BLaER1 treated with 17β-estradiol and CSF1 and Interleukin-3, amounts not matched to agents 10 nM and 100 nM (cell line): ENCODE results near the gene EMC6.
"Not testable (repeated sequence)": the region's sequence is repeated elsewhere in the genome, so short reads cannot be mapped to it uniquely, and the experiment has no call there.

ENCODE experiments used
- H3K27ac ChIP-seq, 11 experiments: shearing (Covaris generic); formaldehyde crosslinking; 2 replicates each; pipeline ENCODE4 v1.8.1; 2022
- H3K27me3 ChIP-seq, 11 experiments: shearing (Covaris generic); formaldehyde crosslinking; 2 replicates each; pipeline ENCODE4 v1.8.1; 2022
- H3K36me3 ChIP-seq, 11 experiments: shearing (Covaris generic); formaldehyde crosslinking; 2 replicates each; pipeline ENCODE4 v1.8.1; 2022
- H3K4me1 ChIP-seq, 10 experiments: shearing (Covaris generic); formaldehyde crosslinking; 2 replicates each; pipeline ENCODE4 v1.8.1; 2022
- H3K4me2 ChIP-seq, 11 experiments: shearing (Covaris generic); formaldehyde crosslinking; 2 replicates each; pipeline ENCODE4 v1.8.1; 2022
- H3K4me3 ChIP-seq, 10 experiments: shearing (Covaris generic); formaldehyde crosslinking; 2 replicates each; pipeline ENCODE4 v1.8.1; 2022
- H3K9ac ChIP-seq, 11 experiments: shearing (Covaris generic); formaldehyde crosslinking; 2 replicates each; pipeline ENCODE4 v1.8.1; 2022
- H3K9me3 ChIP-seq, 11 experiments: shearing (Covaris generic); formaldehyde crosslinking; replicated peaks in 1 of 11; 2 replicates each; pipeline ENCODE4 v1.8.1; 2022
- H4K20me1 ChIP-seq, 11 experiments: shearing (Covaris generic); formaldehyde crosslinking; 2 replicates each; pipeline ENCODE4 v1.8.1; 2022
- Cebpa-rat ChIP-seq, 11 experiments: shearing (Covaris generic); IDR thresholded peaks; 2 replicates each; pipeline ENCODE4 v1.8.1; 2022

The EMC6 gene

DNA sequence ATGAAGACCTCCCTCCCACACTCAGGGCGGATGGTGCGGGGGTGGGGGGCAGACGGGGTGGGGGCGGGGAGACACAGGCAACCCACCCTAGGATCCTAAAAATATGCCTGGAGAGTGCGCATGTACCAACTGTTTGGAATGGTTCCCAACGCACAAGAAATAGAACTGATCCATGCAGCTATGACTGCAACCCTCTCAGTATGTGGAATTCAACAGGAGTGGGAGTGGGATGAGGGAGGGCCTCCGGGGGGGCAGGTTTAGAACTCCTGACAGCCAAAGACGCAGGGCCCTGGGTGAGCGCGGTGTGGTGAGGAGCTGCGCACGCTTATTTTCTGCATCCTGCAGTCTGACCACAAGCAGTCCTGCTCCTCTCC is 28.5 kb downstream of the EMC6 start:
- TF ChIP-seq Cebpa-rat (IDR thresholded peaks at IDR 0.05), result no peak
- Histone ChIP-seq H3K27ac (no peak overlapping the region), H4K20me1 (peaks cover 0 to 12% (median 0%) of the 10 kb centered on the region in 11 experiments; a peak in 5 of 22 replicates), H3K4me2 (no peak overlapping the region), H3K9ac (no peak overlapping the region), H3K4me3 (no peak overlapping the region), H3K36me3 (peaks cover 0 to 5% (median 3%) of the 10 kb centered on the region in 11 experiments; a peak in 14 of 22 replicates), H3K4me1 (peaks cover 22 to 58% (median 45%) of the 10 kb centered on the region in 10 experiments), H3K9me3 (peaks cover 11 to 20% (median 13%) of the 10 kb centered on the region in 11 experiments), H3K27me3 (peaks cover 0 to 13% (median 0%) of the 10 kb centered on the region in 11 experiments; a peak in 4 of 22 replicates)

GRCh38 chr17:3698139-3698538 is 29.5 kb downstream of the EMC6 start:
- H3K4me3 ChIP-seq, result no peak overlapping the region
- peaks cover 0 to 13% (median 0%) of the 10 kb centered on the region in 11 experiments; a peak in 4 of 22 replicates for H3K27me3 ChIP-seq
- H4K20me1 ChIP-seq, result peaks cover 0 to 12% (median 0%) of the 10 kb centered on the region in 11 experiments; a peak in 3 of 22 replicates
- no peak for TF ChIP-seq Cebpa-rat (IDR thresholded peaks at IDR 0.05)
- H3K36me3 ChIP-seq, result peaks cover 0 to 15% (median 10%) of the 10 kb centered on the region in 11 experiments; a peak in 15 of 22 replicates
- H3K4me1 ChIP-seq, result peaks cover 22 to 48% (median 39%) of the 10 kb centered on the region in 10 experiments
- H3K4me2 ChIP-seq, result no peak overlapping the region
- H3K27ac ChIP-seq, result no peak overlapping the region
- no peak overlapping the region for H3K9ac ChIP-seq
- peaks cover 16 to 31% (median 21%) of the 10 kb centered on the region in 11 experiments for H3K9me3 ChIP-seq

GRCh38 chr17:3699951-3700350 is 31.3 kb downstream of the EMC6 start:
- no peak overlapping the region for H3K9ac ChIP-seq
- no peak overlapping the region for H3K27ac ChIP-seq
- H3K9me3 ChIP-seq, result peaks cover 16 to 32% (median 21%) of the 10 kb centered on the region in 11 experiments
- no peak overlapping the region for H3K4me3 ChIP-seq
- peaks cover 13 to 30% (median 21%) of the 10 kb centered on the region in 10 experiments for H3K4me1 ChIP-seq
- H3K4me2 ChIP-seq, result peak overlapping the region in 4 of 11 experiments; percentile 22 to 37 (median 24); a peak in 6 of 22 replicates
- H3K36me3 ChIP-seq, result peaks cover 0 to 17% (median 10%) of the 10 kb centered on the region in 11 experiments; a peak in 15 of 22 replicates
- TF ChIP-seq Cebpa-rat (IDR thresholded peaks at IDR 0.05), result no peak
- peaks cover 0 to 5% (median 0%) of the 10 kb centered on the region in 11 experiments; a peak in 2 of 22 replicates for H4K20me1 ChIP-seq
- peaks cover 0 to 9% (median 0%) of the 10 kb centered on the region in 11 experiments; a peak in 4 of 22 replicates for H3K27me3 ChIP-seq

DNA sequence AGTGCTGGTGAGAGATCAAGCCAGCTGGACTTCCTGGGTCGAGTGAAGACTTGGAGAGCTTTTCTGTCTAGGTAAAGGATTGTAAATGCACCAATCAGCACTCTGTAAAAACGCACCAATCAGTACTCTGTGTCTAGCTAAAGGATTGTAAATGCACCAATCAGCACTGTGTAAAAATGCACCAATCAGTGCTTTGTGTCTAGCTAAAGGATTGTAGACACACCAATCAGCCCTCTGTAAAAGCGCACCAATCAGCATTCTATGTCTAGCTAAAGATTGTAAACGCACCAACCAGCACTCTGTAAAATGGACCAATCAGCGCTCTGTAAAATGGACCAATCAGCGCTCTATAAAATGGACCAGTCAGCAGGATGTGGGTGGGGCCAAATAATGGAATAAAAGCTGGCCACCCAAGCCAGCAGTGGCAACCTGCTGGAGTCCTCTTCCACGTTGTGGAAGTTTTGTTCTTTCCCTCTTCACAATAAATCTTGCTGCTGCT is 33.5 kb downstream of the EMC6 start:
- Histone ChIP-seq H3K9me3 (peaks cover 16 to 32% (median 21%) of the 10 kb centered on the region in 11 experiments), H3K4me1 (peaks cover 0 to 12% (median 4%) of the 10 kb centered on the region in 10 experiments; a peak in 10 of 20 replicates), H3K36me3 (peaks cover 0 to 17% (median 10%) of the 10 kb centered on the region in 11 experiments; a peak in 15 of 22 replicates)
- H3K9ac ChIP-seq, H3K4me3 ChIP-seq, H4K20me1 ChIP-seq, H3K4me2 ChIP-seq, H3K27ac ChIP-seq, H3K27me3 ChIP-seq: not testable (repeated sequence)

DNA sequence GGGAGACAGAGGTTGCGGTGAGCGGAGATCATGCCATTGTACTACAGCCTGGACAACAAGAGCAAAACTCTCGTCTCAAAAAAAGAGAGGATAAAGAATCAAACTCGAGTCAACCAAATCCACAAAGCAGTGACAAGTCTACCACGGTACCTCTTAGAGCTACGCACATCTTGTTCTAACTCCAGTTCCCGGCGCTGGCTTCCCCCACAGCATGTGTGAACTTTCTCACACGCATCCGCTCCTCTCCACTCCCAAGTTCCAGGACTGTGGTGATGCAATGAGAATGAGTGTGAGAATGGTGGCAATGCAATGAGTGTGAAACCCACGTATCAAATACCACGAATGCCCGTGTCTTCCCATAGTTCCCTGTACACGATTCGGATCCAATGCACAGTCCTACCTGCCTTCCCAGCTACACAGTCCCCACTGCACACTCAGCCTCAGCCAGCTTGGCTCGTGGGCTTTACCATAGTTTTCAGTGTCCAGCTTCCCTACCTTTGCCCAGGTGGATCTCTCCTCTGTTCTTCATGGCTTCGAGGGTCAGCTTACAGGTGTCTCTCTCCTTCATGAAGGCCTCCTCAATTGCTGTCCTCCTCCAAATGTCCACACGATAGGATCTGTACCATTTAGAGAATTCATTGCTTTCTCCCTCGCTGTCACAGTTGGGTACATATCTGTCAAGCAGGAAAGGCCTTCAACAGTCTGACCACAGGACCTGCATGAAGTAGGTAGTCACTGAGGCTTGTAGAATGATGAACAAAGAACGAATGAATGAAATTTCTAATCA is 36.5 kb downstream of the EMC6 start:
- Histone ChIP-seq H3K27me3 (no peaks in the 10 kb centered on the region), H3K9ac (no peak overlapping the region), H4K20me1 (no peaks in the 10 kb centered on the region), H3K4me1 (peaks cover 2 to 10% (median 3%) of the 10 kb centered on the region in 10 experiments; a peak in 18 of 20 replicates), H3K27ac (no peak overlapping the region), H3K4me2 (no peak overlapping the region), H3K36me3 (peaks cover 0 to 17% (median 10%) of the 10 kb centered on the region in 11 experiments; a peak in 15 of 22 replicates), H3K4me3 (no peak overlapping the region), H3K9me3 (peaks cover 7 to 17% (median 11%) of the 10 kb centered on the region in 11 experiments; a peak in 18 of 22 replicates)
- no peak for TF ChIP-seq Cebpa-rat (IDR thresholded peaks at IDR 0.05)

DNA sequence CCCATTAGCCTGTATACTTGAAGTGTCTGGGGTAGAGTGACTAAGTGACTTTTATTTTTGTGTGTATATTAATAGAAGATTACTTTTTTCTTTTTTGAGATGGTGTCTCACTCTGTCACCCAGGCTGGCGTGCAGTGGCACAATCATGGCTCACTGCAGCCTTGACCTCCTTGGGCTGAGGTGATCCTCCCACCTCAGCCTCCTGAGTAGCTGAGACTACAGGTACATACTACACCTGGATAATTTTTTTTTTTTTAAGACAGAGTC is 37.0 kb downstream of the EMC6 start:
- not testable (repeated sequence) for H3K9ac ChIP-seq, H3K27ac ChIP-seq, H3K27me3 ChIP-seq, H3K4me2 ChIP-seq, H4K20me1 ChIP-seq, H3K4me3 ChIP-seq
- Histone ChIP-seq H3K4me1 (peaks cover 6 to 15% (median 7%) of the 10 kb centered on the region in 10 experiments), H3K9me3 (peaks cover 7 to 17% (median 11%) of the 10 kb centered on the region in 11 experiments; a peak in 18 of 22 replicates), H3K36me3 (peaks cover 0 to 17% (median 10%) of the 10 kb centered on the region in 11 experiments; a peak in 15 of 22 replicates)

DNA sequence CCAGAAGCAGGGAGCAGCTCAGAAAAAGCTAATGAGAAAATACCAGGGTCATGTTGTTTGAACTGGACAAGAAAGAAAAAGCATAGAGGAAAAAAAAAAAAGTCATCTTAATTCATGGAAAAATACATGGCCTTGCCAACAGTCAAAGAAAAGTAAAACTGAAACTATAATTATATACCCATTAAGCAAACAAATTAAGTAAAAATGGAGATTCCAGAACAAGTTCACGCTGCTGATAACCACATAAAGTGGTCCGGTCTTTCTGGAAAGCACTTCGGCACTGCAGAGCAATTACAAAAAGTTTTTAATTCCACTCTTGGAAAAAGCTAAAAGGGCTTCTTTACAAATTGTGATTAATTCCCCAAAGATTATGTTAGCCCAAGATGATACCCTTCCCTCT is 39.8 kb downstream of the EMC6 start:
- Histone ChIP-seq H3K9ac (no peak overlapping the region), H4K20me1 (no peaks in the 10 kb centered on the region; a peak in 1 of 22 replicates), H3K4me3 (no peak overlapping the region), H3K27me3 (no peaks in the 10 kb centered on the region), H3K4me1 (peaks cover 33 to 35% (median 34%) of the 10 kb centered on the region in 10 experiments), H3K4me2 (no peak overlapping the region), H3K36me3 (peaks cover 0 to 20% (median 18%) of the 10 kb centered on the region in 11 experiments; a peak in 14 of 22 replicates), H3K9me3 (no peaks in the 10 kb centered on the region), H3K27ac (no peak overlapping the region)
- TF ChIP-seq Cebpa-rat (IDR thresholded peaks at IDR 0.05), result no peak

- H3K9me3 ChIP-seq, result no peaks in the 10 kb centered on the region
- H3K36me3 ChIP-seq, result peaks cover 20 to 46% (median 41%) of the 10 kb centered on the region in 11 experiments
- no peak for TF ChIP-seq Cebpa-rat (IDR thresholded peaks at IDR 0.05)
- H3K27me3 ChIP-seq, result no peaks in the 10 kb centered on the region
- peak overlapping the region in 1 of 11 experiments; percentile 10; a peak in 1 of 22 replicates for H3K9ac ChIP-seq
- H3K27ac ChIP-seq, result peak overlapping the region in 7 of 11 experiments; percentile 4 to 57 (median 34); a peak in 11 of 22 replicates
- H3K4me3 ChIP-seq, result no peak overlapping the region
- peaks cover 34 to 47% (median 38%) of the 10 kb centered on the region in 10 experiments for H3K4me1 ChIP-seq
- no peaks in the 10 kb centered on the region; a peak in 1 of 22 replicates for H4K20me1 ChIP-seq
- peak overlapping the region; percentile 49 to 87 (median 73) for H3K4me2 ChIP-seq
Measured at GRCh38 chr17:3710951-3711383, 42.4 kb downstream of the EMC6 start.
